GM23338 (cell line): ENCODE results near the gene LCLAT1. TPM values are rescaled to one million over a fixed set of nuclear protein-coding genes. Genes with fewer than 3 reads are reported as not detected.

Experiments used
- ATAC-seq: fragments of 200-7000 bp; cut with Tn5 transposase; 3 replicates; pipeline ENCODE4 v1.9.1; 2020
- DNase-seq: peaks from one replicate; pipeline ENCODE4 v3.0.0-alpha.2; 2015; ENCODE audit warnings: low spot score
- H2AFZ ChIP-seq: fragments of 200-600 bp; sonication (generic); 2 replicates; pipeline ENCODE4 v1.8.0; 2016; ENCODE audit warnings: antibody characterized with exemption, mild to moderate bottlenecking, moderate library complexity
- H3F3A ChIP-seq: fragments of 200-600 bp; sonication (generic); replicated peaks from 2 replicates; pipeline ENCODE4 v1.8.0; 2017; ENCODE audit warnings: antibody characterized with exemption, mixed run types, low read depth
- H3K27ac ChIP-seq: fragments of 200-600 bp; sonication (generic); 2 replicates; pipeline ENCODE4 v1.6.1; 2016; ENCODE audit warnings: low read depth
- H3K27me3 ChIP-seq: fragments of 200-600 bp; sonication (generic); 2 replicates; pipeline ENCODE4 v1.8.0; 2016; ENCODE audit warnings: mild to moderate bottlenecking, mixed run types, moderate library complexity; ENCODE audit not compliant: insufficient read depth
- H3K36me3 ChIP-seq: fragments of 200-600 bp; sonication (generic); 2 replicates; pipeline ENCODE4 v1.8.0; 2016; ENCODE audit warnings: mild to moderate bottlenecking; ENCODE audit not compliant: insufficient read depth
- H3K4me1 ChIP-seq: fragments of 200-600 bp; sonication (generic); 2 replicates; pipeline ENCODE4 v1.8.0; 2016; ENCODE audit warnings: mild to moderate bottlenecking, moderate library complexity; ENCODE audit not compliant: insufficient read depth
- H3K4me2 ChIP-seq: fragments of 200-600 bp; sonication (generic); 2 replicates; pipeline ENCODE4 v1.7.1; 2017; ENCODE audit warnings: mixed run types
- H3K4me3 ChIP-seq: fragments of 200-600 bp; sonication (generic); 2 replicates; pipeline ENCODE4 v1.6.1; 2016; ENCODE audit warnings: mixed run types
- H3K79me2 ChIP-seq: fragments of 200-600 bp; sonication (generic); replicated peaks from 2 replicates; pipeline ENCODE4 v1.8.0; 2017; ENCODE audit warnings: mild to moderate bottlenecking; ENCODE audit not compliant: insufficient read depth
- H3K9me2 ChIP-seq: fragments of 200-600 bp; sonication (generic); 2 replicates; pipeline ENCODE4 v1.8.0; 2017; ENCODE audit not compliant: insufficient read depth
- H4K20me1 ChIP-seq: fragments of 200-600 bp; sonication (generic); replicated peaks from 2 replicates; pipeline ENCODE4 v1.8.0; 2017; ENCODE audit warnings: mild to moderate bottlenecking; ENCODE audit not compliant: insufficient read depth
- H3K27ac Mint-ChIP-seq: 2 replicates; pipeline ENCODE4 v1.8.0; 2020; ENCODE audit warnings: inconsistent platforms, mild to moderate bottlenecking, moderate library complexity, mixed read lengths
- H3K27me3 Mint-ChIP-seq: 3 replicates; pipeline ENCODE4 v1.8.0; 2022; ENCODE audit warnings: low read depth, mild to moderate bottlenecking, moderate library complexity, mixed read lengths, inconsistent platforms; ENCODE audit not compliant: insufficient read depth, poor library complexity
- H3K36me3 Mint-ChIP-seq: 3 replicates; pipeline ENCODE4 v1.8.0; 2021; ENCODE audit warnings: low read depth, mild to moderate bottlenecking, inconsistent platforms, moderate library complexity, mixed read lengths
- H3K4me1 Mint-ChIP-seq: 3 replicates; pipeline ENCODE4 v1.8.0; 2020; ENCODE audit warnings: mild to moderate bottlenecking, inconsistent platforms, mixed read lengths
- H3K4me3 Mint-ChIP-seq: 3 replicates; pipeline ENCODE4 v1.8.0; 2021; ENCODE audit warnings: moderate library complexity, mild to moderate bottlenecking, inconsistent platforms, mixed read lengths
- H3K9me3 Mint-ChIP-seq: 3 replicates; pipeline ENCODE4 v1.8.0; 2020; ENCODE audit warnings: moderate library complexity, mild to moderate bottlenecking, inconsistent platforms, mixed read lengths
- CREB1 ChIP-seq: fragments of 250-450 bp; sonication (Bioruptor Pico); IDR thresholded peaks from 2 replicates; pipeline ENCODE4 v1.5.0; 2020; ENCODE audit warnings: low read depth, mild to moderate bottlenecking, moderate library complexity
- CTCF ChIP-seq, 2 experiments: fragments of 200-600 bp in 1 of 2; sonication (generic) in 1 of 2; conservative IDR thresholded peaks; 2 replicates each; pipeline versions ENCODE4 v1.5.1 to v1.6.1; 2016 to 2017; ENCODE audit warnings: antibody characterized with exemption in 2 of 2, low read depth in 2 of 2, mild to moderate bottlenecking in 2 of 2, moderate library complexity in 1 of 2
- NANOG ChIP-seq: IDR thresholded peaks from 2 replicates; pipeline ENCODE4 v1.6.1; 2016; ENCODE audit warnings: antibody characterized with exemption, borderline replicate concordance
- ZNF462 ChIP-seq: fragments of 250-450 bp; sonication (Bioruptor Pico); IDR thresholded peaks from 2 replicates; pipeline ENCODE4 v1.5.0; 2020; ENCODE audit warnings: mild to moderate bottlenecking, moderate library complexity
- polyA plus RNA-seq: library from polyadenylated mRNA; unstranded; fragments of >200 nt; fragmentation: Nextera tagmentation; extraction: Ambion mirVana; gene quantifications from 2 replicates; pipeline ENCODE4 v1.2.1, GENCODE V29; 2016
- total RNA-seq: library from RNA; depleted of rRNA; stranded (reverse); fragments of >200 nt; shearing (Covaris generic); gene quantifications from 2 replicates; pipeline ENCODE4 v1.2.3, GENCODE V29; 2014

LCLAT1 gene
- total and polyA plus RNA-seq, 2 experiments from 2014 or later = 11.5 to 30.1 TPM

DNA sequence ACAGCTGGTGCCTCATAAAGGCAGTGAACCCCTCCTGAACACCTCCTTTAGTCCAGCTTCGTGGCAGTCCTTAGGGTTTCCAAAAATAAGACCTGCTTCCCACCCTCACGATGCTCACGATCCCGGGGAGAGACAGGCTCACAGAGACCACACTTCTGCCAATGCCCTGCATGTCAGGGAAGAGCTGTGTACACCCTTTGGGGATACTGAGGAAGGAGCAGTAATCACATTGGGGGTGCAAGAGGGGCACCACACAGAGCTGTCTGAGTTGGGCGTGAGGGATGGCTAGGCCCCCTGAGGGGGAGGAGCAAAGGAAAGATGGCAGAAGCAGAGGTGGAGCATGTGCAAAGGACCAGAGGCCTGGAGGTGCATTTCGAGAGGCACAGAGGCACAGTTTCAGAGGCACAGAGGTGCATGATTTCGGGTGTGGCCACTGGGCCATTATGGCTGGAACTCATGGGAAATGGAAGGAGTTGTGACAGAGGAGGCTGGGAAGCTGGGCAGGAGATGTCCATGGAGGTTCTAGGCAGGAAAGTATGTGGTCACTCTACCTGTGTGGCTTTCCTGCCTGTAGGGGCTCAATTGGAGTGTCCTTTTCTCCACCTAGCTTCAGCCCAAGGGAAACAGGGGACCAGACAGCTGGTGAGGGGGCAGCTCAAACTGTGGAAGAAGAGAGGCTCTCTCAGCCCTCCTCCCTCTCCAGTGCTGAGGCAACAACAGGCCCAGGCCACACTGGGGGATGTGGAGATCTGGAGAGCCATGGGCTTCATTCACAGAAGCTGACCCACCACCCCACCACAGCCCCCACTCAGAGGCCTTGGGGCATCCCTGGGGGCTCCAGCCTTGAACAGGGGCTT, 244.3 kb downstream of the LCLAT1 start:
- ATAC-seq (no peak), DNase-seq (no peak)
- H3K9me2 ChIP-seq = no peaks in the 10 kb centered on the region
- peaks cover 7% of the 10 kb centered on the region; the same call in 2 of the 3 replicates for H3K9me3 Mint-ChIP-seq
- no peaks in the 10 kb centered on the region for H3K79me2 ChIP-seq
- no peaks in the 10 kb centered on the region; the same call in 2 of the 3 replicates for H3K36me3 Mint-ChIP-seq
- no peak overlapping the region for H3K27ac Mint-ChIP-seq
- H3K27ac ChIP-seq = no peak overlapping the region
- no peak overlapping the region for H3K4me3 Mint-ChIP-seq
- H2AFZ ChIP-seq = no peak overlapping the region
- no peaks in the 10 kb centered on the region for H4K20me1 ChIP-seq
- H3K27me3 Mint-ChIP-seq = peaks cover 4% of the 10 kb centered on the region
- H3K4me2 ChIP-seq = no peak overlapping the region
- TF ChIP-seq ZNF462 (CRISPR knock-in tag) (no peak), NANOG (no peak), CREB1 (no peak), CTCF (conservative IDR thresholded peaks at IDR 0.05; ENCODE audit: low read depth in 2 of 2) (no peak)
- no peaks in the 10 kb centered on the region for H3K36me3 ChIP-seq
- H3K4me1 ChIP-seq = peaks cover 2% of the 10 kb centered on the region; the same call in 1 of the 2 replicates
- no peaks in the 10 kb centered on the region for H3F3A ChIP-seq
- no peak overlapping the region for H3K4me3 ChIP-seq
- H3K27me3 ChIP-seq = no peaks in the 10 kb centered on the region
- H3K4me1 Mint-ChIP-seq = no peaks in the 10 kb centered on the region; the same call in 2 of the 3 replicates
